NCI-H1092 (cell line): ENCODE results near the gene AEBP1.
A peak's percentile ranks its signal among the peaks of the same experiment; 100 is the strongest.

Experiments
- DNase-seq: peaks from one replicate; lab custom pipeline; 2025; lab: John Stamatoyannopoulos, UW

The AEBP1 gene

DNA sequence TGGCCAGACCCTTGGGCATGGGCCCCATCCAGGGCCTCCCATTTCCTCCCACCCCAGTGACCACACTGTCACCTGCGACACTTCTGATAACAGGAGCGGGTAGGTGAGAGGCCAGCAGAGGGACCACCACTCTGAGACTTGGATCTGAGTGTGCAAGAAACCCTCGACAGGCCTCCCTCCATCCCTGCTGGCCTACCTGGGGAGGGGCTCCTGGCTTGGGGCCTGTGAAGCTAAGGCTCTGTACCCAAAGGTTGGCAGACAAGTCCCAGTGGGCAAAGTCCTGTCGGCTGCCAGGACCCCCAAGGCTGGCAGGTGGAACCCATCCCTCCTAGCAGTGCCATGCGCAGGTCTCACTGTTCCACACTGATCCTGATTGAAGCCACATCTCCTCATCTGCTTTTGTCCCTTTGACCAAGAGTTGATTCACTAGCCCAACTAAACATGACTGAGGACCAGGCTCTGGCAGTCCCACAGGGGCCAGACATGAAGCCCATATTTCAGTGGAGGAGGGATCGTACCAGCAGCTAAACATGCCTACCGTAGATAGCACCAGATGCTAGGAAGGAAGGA lies 37.6 kb upstream of the AEBP1 start:
- DNase-seq: no peak

DNA sequence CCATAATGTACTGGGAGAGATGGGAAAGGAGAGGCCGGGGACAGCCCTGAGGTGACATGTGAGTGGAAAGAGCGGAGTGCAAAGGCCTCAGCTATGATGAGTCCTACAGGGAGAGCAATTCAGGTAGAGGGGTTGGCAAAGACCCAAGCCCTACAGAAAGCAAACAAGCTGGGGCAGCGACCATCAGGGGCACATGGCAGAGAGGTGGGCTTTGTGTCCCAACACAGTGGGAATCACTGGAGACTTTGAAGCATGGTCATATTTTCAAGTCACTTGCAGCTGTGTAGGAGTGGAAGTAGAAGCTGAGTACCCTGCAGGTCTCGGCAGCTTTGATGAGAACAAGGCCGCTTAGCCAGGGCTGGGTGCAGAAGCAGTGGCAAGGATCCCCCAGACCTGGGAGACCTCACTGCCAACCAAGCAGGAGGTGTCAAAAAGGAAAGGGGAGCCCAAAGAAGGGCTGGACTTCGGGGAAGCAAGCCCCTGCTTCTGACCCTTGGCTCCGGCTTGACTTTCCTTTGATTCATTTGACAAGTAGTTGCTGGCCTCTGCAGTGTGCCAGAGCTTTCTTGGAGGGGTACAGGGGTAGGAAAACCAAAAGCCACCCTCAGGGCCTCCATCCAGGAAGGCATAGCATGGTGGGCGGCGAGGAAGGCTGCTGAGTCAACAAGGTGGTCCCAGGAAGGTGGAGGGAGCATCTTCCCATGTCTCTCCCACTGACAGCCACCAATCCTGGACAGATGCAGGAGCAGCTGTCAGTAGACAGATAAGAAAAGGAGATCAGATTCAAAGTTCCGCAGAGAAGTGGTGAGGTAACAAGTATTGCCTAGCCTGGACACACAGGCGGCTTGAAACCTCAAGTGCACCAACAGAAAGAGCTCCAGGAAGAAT lies 36.8 kb upstream of the AEBP1 start:
- no peak for DNase-seq

DNA sequence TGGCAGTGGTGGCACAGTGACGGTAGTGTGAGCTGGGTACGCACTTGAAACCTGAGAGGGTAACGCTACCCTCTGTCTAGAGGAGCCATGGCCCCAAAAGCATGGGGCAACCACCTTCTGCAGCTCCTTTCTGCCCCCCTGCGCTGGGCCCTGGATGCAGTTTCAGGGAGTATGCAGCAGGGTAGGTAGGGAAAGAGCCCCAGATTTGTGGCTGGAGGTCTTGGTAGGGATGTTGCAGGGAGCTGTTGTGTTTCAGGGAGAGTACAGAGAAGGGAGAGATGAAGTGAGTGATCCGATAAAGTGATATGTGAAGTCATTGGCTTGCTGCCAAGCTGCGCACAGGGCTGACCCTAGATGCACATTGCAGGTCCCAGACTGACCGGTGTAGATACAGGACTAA lies 36.1 kb upstream of the AEBP1 start:
- DNase-seq: no peak

DNA sequence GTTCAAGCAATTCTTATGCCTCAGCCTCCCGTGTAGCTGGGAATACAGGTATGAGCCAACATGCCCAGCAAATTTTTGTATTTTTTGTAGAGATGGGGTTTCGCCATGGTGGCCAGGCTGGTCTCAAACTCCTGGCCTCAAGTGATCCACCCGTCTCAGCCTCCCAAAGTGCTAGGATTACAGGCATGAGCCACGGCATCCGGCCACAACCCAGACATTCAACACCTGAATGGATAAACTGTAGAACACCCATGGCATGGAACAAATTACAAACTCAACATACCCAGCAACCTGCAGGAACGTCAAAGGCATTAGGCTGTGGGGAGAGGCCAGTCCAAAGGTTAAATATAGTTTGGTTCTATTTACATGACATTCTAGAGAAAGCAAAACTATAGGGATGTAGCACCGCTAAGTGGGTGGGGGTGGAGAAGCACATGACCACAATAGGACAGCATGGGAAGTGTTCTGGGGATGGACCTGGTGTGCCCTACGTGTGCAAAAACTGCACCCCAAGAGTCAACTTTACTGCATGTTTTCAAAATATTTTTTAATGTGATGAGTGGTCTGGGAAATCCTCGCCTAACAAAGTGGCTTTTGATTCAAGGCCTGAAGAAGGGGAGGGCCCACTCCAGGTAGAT lies 32.3 kb upstream of the AEBP1 start:
- DNase-seq: no peak

DNA sequence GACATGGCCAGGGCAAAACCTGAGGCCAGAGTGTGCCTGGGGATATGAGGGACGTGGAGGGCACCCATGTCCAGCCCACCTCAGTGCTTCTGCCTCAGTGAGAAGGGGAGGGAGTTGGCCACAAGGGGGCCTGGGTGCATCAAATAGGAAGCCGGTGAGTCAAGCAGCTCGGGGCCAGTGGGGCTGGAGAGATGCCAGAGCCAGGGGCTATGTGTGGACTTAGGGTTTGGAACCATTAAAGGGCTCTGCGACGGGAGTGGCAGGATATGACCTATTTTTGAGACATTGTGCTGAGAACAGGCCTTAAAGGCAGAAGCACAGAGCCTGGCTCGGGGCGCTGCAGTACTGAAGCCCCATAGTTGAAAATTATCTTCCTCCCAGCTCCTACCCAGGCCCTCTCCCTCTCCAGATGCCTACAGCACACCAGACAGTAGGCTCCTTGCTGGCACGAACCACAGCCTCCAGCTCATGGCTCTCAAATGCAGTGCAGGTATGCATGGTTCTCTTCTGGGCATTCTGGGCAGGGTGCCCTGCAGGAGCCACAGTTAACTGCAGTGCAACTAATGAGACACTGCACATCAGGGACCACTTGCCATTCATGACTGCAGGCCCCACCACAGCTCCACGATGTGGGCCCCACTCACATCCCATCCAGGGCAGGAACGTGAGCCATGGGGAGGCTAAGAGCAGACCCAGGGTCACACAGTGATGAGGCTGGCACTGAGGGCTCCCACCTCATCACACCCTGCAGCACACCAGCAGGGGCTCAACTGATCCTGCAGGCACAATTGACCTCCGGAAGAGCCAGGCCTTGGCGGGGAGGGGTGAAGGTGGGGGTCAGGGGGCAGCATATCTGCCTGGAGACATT lies 31.5 kb upstream of the AEBP1 start:
- DNase-seq: peak; percentile 52

DNA sequence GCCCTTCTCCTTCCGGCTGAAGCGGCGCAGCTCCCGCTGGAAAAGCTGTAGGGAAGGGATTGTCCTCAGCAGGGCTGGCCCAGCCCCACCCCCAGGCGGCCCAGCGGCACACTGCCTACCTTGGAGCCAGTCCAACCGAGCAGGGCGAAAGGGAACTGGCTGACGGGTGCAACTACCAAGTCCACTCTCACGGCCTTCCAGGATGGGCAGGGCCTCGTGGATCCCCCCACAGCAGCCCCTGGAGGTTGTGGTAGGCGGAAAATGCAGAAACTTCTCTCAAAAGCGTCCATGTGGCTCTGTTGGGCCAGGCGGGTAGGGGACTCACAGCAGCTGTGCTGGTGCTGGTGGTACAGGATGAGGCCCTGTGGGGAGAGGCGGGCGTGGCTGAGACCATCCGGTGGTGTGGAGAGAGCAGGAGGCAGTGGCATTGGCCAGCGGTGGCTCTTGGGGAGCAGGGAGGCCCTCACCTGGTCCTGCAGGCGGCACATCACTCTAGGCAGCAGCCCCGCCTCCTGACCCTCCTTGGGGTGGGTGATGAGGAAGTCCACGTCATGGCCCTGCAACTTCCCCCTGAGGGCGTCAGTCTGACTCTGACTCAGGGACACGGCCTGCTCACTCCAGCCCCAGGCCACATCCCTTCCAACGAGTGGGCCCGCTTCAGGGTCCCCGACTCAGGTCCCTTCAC lies 30.3 kb upstream of the AEBP1 start:
- DNase-seq: no peak

DNA sequence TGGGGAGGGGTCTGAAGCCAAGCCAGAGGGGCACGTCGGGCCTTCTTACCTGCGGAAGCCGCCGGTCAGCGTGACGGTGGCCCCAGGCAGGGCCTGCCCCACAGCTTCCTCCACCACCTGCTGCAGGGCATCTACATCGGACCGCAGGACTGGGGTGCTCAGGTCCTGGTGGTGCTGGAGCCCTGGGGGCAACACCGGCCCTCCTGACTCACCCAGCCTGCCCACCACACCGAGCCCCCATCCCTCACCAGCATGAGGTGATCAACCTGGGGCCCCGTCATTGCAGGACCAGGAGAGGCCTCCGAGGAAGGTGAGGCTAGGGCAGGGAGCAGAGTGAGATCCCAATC lies 29.8 kb upstream of the AEBP1 start:
- no peak for DNase-seq

DNA sequence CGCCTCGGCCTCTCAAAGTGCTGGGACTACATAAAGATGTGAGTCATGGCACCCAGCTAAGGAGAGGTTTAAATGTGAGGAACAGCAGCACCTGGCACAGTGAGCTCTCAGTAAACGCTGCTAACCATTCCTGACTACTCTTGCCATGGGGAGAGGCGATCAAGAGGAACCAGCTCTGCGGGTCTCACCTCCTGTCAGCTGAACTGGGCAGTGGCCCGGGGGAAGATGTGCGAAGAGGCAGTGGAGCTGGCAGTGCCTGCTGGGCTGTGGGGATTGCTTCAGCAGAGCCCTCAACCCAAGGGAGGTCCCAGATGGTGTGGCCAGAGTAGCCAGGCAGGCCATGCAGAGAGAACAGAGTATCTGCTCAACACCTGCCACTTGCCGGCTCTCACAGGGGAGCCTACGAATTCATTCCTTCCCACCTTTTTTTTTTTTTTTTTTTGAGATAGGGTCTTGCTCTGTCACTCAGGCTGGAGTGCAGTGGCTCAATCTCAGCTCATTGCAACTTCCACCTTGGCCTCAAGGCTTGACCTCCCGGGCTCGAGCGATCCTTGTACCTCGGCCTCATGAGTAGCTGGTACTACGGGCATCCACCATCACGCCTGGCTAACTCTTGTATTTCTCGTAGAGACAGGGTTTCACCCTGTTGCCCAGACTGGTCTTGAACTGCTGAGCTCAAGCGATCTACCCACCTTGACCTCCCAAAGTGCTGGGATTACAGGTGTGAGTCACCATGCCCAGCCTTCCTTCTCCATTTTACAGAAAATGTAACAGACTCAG lies 28.7 kb upstream of the AEBP1 start:
- DNase-seq: no peak

DNA sequence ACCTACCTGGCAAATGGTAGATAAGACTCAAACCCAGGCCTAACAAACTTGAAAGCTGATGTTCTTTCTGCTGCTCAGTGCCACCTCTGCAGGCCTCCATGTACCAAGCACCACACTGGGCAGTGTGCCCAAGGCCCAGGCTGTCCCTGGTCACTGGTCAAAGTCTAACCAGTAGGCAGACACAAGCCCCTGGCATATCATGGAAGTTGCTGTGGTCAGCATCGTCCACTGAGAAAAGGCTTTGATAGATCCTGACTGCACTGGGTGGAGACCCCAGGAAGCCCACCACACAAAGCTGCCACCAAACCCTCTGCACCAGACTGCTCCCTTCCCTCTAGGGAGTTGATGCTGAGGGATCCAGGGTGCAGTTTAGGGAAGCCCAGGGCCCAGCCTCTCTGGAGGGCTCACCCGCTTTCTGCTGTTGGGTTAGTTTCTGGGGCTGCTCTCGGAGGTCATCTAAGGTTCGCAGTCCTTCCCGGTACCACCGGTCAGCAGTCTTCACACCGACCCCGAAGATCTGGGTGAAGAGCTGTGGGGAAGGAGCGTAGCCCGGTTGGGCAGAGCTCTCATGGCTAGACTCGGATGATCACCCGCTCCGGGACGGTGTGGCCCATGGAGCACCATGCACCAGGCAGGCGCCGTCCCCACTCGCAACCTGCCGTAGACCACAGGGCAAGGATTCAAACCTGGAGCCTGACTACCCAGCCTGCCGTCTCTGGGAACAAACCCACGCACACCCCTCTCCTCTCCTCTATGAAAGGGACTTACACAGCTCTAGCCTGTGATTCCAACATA lies 27.8 kb upstream of the AEBP1 start:
- DNase-seq: no peak

DNA sequence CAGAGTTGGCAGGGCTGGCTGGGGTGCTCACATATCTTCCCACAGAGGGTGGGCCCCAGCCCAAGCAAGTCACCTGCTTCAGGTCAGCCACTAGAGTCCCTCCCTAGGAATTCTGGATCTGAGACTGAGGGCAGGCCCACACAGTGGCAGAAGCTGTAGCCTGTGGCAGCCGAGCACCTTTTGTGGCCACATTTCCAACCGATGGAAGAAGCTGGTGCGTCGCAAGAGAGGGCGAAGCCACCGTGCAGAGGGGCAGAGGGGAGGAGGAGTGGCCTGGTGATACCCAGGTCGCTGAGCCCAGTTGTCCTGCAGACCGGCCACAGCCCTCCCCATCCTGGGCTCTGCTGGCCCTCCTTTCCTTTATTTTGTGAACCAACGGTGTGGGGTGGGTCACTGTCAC lies 27.1 kb upstream of the AEBP1 start:
- DNase-seq: no peak

DNA sequence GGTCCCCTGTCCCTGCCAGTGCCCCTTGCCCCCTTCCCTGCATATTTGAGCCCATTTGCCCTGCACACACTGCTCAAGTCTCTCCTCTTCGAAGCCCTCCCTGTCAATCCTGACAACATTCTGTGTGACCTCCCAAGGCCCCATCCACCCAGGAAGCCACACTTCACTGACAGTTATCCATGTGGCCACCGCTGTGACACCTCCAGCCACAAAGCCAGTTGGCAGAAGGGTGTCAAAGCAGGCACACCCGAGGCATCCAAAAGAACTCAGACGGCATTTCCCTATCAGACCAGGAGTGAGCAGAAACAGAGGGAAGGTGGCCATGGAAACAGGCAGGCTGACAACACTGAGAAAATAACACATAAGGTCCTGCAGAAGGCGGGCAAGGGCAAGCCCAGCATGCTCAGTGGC lies 26.5 kb upstream of the AEBP1 start:
- DNase-seq: no peak

DNA sequence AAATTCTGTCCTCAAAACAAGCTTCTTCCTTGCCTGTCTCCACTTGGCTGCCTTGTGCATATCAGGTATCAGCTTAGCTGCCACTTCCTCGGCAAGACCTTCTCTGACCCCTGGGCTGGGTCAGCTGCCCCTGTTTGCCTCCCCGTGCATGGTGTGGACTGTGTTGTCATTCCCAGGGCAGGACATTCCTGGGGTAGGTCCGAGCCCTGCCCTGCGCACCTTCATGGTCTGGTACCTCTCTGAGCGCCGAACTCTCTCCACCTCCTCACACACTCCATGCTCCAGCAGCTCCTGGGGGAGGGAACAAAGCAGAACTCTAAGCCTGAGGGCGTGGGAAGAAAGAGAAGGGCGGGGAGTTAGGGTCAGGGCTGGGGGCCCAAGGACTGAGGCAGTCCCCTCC lies 25.6 kb upstream of the AEBP1 start:
- DNase-seq: no peak

DNA sequence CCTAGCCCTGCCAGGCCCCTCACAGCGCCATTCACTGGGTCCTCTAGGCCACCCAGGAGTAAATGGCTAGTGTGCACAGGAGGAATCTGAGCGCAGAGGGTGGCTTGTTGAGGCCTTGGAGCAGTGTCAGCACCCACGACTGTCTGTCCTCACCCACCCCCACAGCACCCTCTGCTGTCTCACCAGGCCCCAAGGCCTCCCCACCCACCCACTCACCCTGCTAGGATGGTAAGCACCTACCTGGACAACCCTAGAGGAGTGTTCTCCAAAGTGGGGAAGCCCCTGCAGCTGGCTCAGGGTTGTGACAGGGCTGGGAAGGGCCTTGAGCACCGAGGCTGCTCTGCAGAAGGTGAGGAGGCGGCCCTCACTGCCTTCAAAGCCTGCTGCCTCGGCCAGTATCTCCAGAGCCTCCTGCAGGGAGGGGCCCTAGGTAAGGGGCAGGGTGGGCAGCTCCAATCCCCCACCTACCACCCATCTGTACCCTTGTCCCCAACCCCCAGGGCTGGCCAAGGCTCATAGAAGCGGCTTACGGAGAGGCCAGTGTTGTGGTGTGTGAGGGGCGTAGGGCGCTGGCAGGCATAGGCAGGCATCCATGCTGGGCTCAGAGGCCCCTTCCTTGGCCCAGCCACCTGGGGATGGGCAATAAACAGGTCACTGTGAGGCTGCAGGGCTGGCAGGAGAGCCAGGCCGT lies 24.7 kb upstream of the AEBP1 start:
- no peak for DNase-seq

DNA sequence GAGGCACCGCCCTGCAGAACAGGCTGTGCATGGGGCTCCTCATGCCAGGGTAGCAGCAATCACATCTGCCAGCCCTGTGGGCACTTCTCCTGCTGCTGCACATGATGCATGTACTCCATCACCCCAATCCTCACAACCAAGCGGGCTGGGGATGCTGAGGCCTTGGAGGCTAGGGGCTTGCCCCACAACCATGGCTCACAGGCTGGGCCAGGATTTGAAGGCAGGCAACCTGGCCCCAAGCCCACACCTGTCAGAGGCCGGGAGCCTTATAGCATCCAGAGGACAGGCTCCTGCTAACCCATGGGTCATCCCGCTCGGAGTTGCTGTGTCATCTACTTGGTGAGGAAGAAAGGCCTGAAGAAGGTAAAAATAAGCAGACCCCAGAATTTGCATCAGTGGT lies 24.0 kb upstream of the AEBP1 start:
- no peak for DNase-seq

DNA sequence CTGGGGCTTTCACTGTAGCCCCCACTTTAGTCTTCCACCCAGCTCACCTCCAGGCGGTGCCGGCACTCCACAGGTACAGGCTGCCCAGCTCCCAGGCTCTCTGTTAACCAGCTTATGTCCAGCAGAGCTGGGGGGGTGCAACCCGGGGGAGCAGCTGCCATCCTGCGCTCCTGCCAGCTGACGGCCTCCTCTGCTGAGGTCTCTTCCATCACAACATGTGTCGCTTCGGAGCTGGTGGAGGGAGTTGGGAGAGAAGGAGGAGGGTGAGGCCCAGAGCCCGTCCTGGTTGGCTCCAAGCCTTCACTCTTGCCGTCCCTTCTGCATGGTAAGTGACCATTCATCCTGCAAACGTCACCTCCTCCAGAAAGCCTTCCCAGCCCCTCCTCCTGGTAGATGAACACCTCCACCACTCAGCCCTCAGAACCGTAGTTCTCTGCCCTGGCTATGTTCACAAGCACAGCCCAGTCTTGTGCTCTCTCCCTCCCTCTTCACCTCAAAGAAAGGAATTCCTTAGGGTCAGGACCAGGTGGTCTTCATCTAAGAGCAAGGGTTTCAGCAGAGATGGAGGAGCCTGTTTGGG lies 23.4 kb upstream of the AEBP1 start:
- no peak for DNase-seq

DNA sequence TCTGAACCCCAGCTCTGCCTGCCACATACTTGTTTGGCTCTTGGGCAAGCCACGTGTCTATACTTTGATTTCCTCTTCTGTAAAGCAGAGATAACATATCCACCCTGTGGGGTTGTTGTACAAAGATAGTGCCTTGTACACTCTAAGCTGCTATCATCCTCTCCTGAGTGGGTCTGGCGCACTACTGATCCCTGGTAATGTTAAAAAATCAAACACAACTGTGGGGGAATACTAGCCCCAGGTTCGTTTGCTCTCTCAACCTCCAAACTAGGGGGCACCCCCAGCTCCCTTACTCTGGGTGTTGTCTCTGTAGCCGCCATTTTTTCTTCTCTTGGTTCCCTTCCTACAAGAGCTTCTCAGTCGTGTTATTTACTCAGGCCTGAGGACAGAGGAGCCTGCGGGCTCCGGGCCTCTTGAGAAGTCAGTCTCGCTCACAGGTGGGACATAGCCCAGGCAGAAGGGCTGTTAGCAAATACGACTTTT lies 22.8 kb upstream of the AEBP1 start:
- DNase-seq: no peak

DNA sequence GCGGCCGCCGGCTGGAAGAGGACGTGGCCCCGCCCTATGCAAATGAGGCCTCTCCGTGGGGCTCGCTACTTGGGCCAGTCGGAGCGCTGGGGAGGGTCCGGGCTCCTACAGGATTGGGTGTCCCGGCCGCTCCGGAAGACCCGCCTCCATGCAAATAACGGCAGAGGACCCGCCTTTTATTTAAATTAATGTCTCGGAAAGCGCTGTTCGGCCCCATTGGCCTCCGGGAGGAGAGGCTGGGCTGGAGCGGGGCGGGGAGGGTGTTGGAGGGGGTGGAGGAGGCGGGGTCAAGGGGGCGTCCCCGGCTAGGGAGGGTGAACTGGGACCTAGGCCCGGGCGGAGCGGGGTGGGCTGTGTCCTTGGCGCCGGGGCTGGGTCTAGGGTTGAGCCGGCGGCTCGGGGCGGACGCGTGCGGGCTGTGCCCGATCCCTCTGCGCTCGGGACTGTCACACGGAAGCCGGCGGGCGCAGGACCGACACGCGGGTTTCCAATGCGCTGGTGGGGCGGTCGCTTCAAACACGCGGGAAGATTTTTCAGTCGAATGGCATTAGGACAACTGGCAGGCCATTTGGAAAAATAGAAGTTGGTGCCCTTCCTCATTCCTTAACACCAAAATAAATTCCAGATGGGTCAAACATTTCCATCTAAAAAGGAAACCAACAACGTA lies 21.5 kb upstream of the AEBP1 start:
- DNase-seq: peak; percentile 99

DNA sequence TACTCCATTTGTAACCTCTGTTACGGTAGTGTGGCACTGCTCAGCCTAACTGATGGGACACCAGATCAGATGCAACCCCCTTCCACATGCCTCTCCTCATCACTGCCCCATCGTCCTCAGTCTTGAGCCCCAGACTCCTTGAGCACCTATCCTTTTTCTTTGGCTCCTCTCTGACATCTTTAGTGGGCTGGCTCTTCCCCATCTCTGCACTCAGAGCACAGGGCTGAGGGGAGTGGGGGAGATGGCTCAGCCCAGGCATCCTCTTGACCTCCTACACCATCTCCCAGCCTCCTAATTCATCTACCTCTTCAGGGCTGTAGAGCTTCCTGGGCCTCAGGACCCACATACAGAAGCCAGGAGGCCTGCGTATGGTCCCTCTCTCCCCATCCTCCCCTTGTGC lies 20.3 kb upstream of the AEBP1 start:
- no peak for DNase-seq

DNA sequence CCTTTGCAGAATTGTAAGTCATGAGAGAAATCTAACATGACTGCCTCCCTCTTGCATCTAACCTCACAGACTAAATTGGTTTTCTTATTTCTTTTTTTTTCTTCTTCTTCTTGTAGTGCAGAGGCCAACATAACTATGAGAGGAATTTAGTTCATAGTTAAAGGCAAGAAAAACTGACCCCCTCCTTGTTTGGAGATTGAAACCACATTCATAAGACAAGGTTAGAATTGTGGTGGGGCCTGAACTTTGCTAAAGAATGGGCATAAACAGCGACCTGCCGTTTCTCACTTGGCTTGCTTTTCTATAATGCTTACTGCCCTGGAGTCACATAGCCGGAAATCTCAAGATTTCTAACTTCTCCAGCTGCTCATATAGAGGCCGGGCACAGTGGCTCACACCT lies 19.4 kb upstream of the AEBP1 start:
- DNase-seq: no peak
